Left ventricle myocardium superior (tissue), 1 donor: Measurements from ENCODE around the gene ACOT9. TPM values are rescaled to one million over a fixed set of nuclear protein-coding genes. Genes with fewer than 3 reads are reported as not detected.
"Not testable (repeated sequence)": the region's sequence is repeated elsewhere in the genome, so short reads cannot be mapped to it uniquely, and the experiment has no call there.

ENCODE experiments used
- ATAC-seq: fragments of 200-7000 bp; cut with Tn5 transposase; one replicate; pipeline ENCODE4 v1.9.1; 2020; ENCODE audit warnings: mild to moderate bottlenecking, moderate library complexity
- DNase-seq: peaks from one replicate; pipeline ENCODE4 v3.0.0-alpha.2; 2020
- intact Hi-C: fragments of 100-400 bp; cut with micrococcal nuclease; formaldehyde crosslinking; loops from one replicate; pipeline ENCODE4 v1.11.0; 2022
- total RNA-seq: library from RNA; stranded (reverse); fragmentation: NEBNext Ultra II Directional; extraction: Animal tissue kit (Norgen Biotek cat#: 25700); gene quantifications from one replicate; pipeline ENCODE4 v1.2.1, GENCODE V29; 2021
- donor health status: DM: no; HTN: yes; CAD: no; lungs with severe emphysema.

The ACOT9 gene
- total RNA-seq, 1 donor from 2014 or later = 41.8 TPM

- DNase-seq (no peak), ATAC-seq (no peak)
- intact Hi-C loops = no loop called here
Measured at GRCh38 chrX:23727206-23727605, 15.9 kb downstream of the ACOT9 start.

GRCh38 chrX:23726191-23726590 is 16.9 kb downstream of the ACOT9 start:
- intact Hi-C loops = no loop called here
- DNase-seq (no peak), ATAC-seq (no peak)

GRCh38 chrX:23720117-23720677 is 22.9 kb downstream of the ACOT9 start:
- ATAC-seq (no peak), DNase-seq (no peak)
- intact Hi-C loops = no loop called here

- intact Hi-C loops = no loop called here
- DNase-seq = no peak
- ATAC-seq = no peak
Measured at GRCh38 chrX:23705235-23705634, 37.8 kb downstream of the ACOT9 start.

- DNase-seq (no peak), ATAC-seq (no peak)
- intact Hi-C loops = no loop called here
Measured at GRCh38 chrX:23704673-23705206, 38.3 kb downstream of the ACOT9 start.

- no peak for DNase-seq
- peak; percentile 44 for ATAC-seq
- intact Hi-C loops = no loop called here
Measured at GRCh38 chrX:23699636-23700194, 43.4 kb downstream of the ACOT9 start.

GRCh38 chrX:23694606-23695005 is 48.5 kb downstream of the ACOT9 start:
- intact Hi-C loops = no loop called here
- peak; percentile 53 for ATAC-seq
- peak; percentile 44 for DNase-seq

- DNase-seq (no peak), ATAC-seq (no peak)
- intact Hi-C loops = no loop called here
Measured at GRCh38 chrX:23692166-23692565, 50.9 kb downstream of the ACOT9 start.

GRCh38 chrX:23676486-23676885 is 66.6 kb downstream of the ACOT9 start:
- intact Hi-C loops, DNase-seq, ATAC-seq: not testable (repeated sequence)

GRCh38 chrX:23673108-23673507 is 70.0 kb downstream of the ACOT9 start:
- intact Hi-C loops = no loop called here
- ATAC-seq (peak; percentile 73), DNase-seq (no peak)

GRCh38 chrX:23670528-23670927 is 72.5 kb downstream of the ACOT9 start:
- ATAC-seq (no peak), DNase-seq (no peak)
- intact Hi-C loops = no loop called here

GRCh38 chrX:23668335-23668734 is 74.7 kb downstream of the ACOT9 start:
- DNase-seq (no peak), ATAC-seq (no peak)
- intact Hi-C loops = no loop called here

- ATAC-seq (peak; percentile 100), DNase-seq (peak; percentile 94)
- intact Hi-C loops = no loop called here
Measured at GRCh38 chrX:23667239-23668177, 75.6 kb downstream of the ACOT9 start, which contains the start of gene PRDX4. Gene PRDX4 (plus strand): TSS chrX:23667493. CDS start chrX:23667571, 78 bp downstream.

- no peak for DNase-seq
Measured at GRCh38 chrX:23666282-23666681, 76.8 kb downstream of the ACOT9 start.

GRCh38 chrX:23664496-23664895 is 78.6 kb downstream of the ACOT9 start:
- DNase-seq = no peak
- no peak for ATAC-seq
- intact Hi-C loops = no loop called here

More at GRCh38 chrX:23666282-23666681, 76.8 kb downstream of the ACOT9 start:
- no peak for ATAC-seq
- intact Hi-C loops = no loop called here

GRCh38 chrX:23662853-23663252 is 80.2 kb downstream of the ACOT9 start:
- intact Hi-C loops = no loop called here
- ATAC-seq = no peak
- no peak for DNase-seq

- intact Hi-C loops = no loop called here
- DNase-seq = no peak
- no peak for ATAC-seq
Measured at GRCh38 chrX:23662187-23662586, 80.9 kb downstream of the ACOT9 start.

- ATAC-seq = no peak
- DNase-seq = no peak
- intact Hi-C loops = no loop called here
Measured at GRCh38 chrX:23661671-23662070, 81.4 kb downstream of the ACOT9 start.

- ATAC-seq (no peak), DNase-seq (no peak)
- intact Hi-C loops = no loop called here
Measured at GRCh38 chrX:23660766-23661132, 82.3 kb downstream of the ACOT9 start.
